GM18505 (cell line): ENCODE measurements around the gene HTR2A.

Experiments used
- ATAC-seq: cut with Tn5 transposase; IDR thresholded peaks from one replicate; pipeline ENCODE4 v1.9.1; 2021; ENCODE audit not compliant: unreplicated experiment
- POLR2A ChIP-seq: IDR thresholded peaks from 4 replicates; pipeline ENCODE4 v1.6.1; 2011; ENCODE audit warnings: borderline replicate concordance; ENCODE audit not compliant: insufficient read depth, insufficient read length; ENCODE audit errors: extremely low read depth

The HTR2A gene

GRCh38 chr13:46896341-46897137 is at the start of gene HTR2A:
Gene HTR2A (minus strand): TSS chr13:46897053. CDS start chr13:46895906, 1,147 bp downstream.
- ATAC-seq: no peak
- no peak for TF ChIP-seq POLR2A

GRCh38 chr13:46936525-46936924 is 39.7 kb upstream of the HTR2A start:
- TF ChIP-seq POLR2A: no peak
- no peak for ATAC-seq

- ATAC-seq: no peak
- no peak for TF ChIP-seq POLR2A
Measured at GRCh38 chr13:46934749-46935148, 37.9 kb upstream of the HTR2A start.

- TF ChIP-seq POLR2A: no peak
- ATAC-seq: no peak
Measured at GRCh38 chr13:46926916-46927590, 30.2 kb upstream of the HTR2A start.

GRCh38 chr13:46925486-46925885 is 28.6 kb upstream of the HTR2A start:
- no peak for ATAC-seq
- no peak for TF ChIP-seq POLR2A

- no peak for TF ChIP-seq POLR2A
- no peak for ATAC-seq
Measured at GRCh38 chr13:46914341-46914740, 17.5 kb upstream of the HTR2A start.

GRCh38 chr13:46913757-46914156 is 16.9 kb upstream of the HTR2A start:
- no peak for TF ChIP-seq POLR2A
- no peak for ATAC-seq

- ATAC-seq: no peak
- no peak for TF ChIP-seq POLR2A
Measured at GRCh38 chr13:46909042-46909441, 12.2 kb upstream of the HTR2A start.

- ATAC-seq: no peak
Measured at GRCh38 chr13:46908501-46908900, 11.6 kb upstream of the HTR2A start.

GRCh38 chr13:46906405-46906804 is 9.6 kb upstream of the HTR2A start:
- no peak for ATAC-seq
- TF ChIP-seq POLR2A: no peak

More at GRCh38 chr13:46908501-46908900, 11.6 kb upstream of the HTR2A start:
- no peak for TF ChIP-seq POLR2A

- TF ChIP-seq POLR2A: no peak
- ATAC-seq: no peak
Measured at GRCh38 chr13:46905249-46905648, 8.4 kb upstream of the HTR2A start.

- no peak for ATAC-seq
- TF ChIP-seq POLR2A: no peak
Measured at GRCh38 chr13:46903748-46904147, 6.9 kb upstream of the HTR2A start.

GRCh38 chr13:46901721-46902120 is 4.9 kb upstream of the HTR2A start:
- TF ChIP-seq POLR2A: no peak
- ATAC-seq: no peak

GRCh38 chr13:46899801-46900200 is 2.9 kb upstream of the HTR2A start:
- no peak for TF ChIP-seq POLR2A
- no peak for ATAC-seq
